NCI-H1092 (cell line): ENCODE measurements around the gene ZBTB45.
"Not testable (repeated sequence)": the region's sequence is repeated elsewhere in the genome, so short reads cannot be mapped to it uniquely, and the experiment has no call there.

Experiments
- DNase-seq: peaks from one replicate; lab custom pipeline; 2025; lab: John Stamatoyannopoulos, UW

Gene ZBTB45

DNA sequence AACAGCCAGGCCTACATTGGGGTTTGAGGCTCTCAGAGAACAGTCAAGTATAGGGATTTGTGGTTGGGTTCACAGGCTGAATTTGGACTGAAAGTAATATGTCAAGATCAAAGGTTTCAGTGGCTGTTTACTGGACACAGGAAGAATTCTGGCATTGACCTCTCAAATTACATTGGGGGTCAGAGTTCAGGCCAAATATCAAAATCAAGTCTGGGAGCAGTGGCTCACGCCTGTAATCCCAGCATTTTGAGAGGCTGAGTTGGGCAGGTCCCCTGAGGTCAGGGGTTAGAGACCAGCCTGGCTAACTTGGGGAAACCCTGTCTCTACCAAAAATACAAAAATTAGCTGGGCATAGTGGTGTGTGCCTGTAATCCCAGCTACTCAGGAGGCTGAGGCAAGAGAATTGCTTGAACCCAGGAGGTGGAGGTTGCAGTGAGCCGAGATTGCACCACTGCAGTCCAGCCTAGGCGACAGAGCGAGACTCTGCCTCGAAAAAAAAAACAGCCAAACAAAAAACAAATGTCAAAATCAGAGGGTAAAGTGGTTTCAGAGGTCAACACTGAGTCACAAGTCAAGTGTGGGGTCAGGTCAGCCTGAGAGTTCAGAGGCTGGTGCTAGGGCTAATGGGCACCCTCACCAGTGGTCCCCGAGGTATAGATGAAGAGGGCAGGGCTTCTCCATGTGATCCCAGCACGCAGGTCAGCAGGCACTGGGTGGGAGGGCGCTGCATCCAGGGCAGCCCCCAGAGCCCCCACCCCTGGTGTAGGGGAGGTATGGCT, 9.3 kb downstream of the ZBTB45 start:
- no peak for DNase-seq

DNA sequence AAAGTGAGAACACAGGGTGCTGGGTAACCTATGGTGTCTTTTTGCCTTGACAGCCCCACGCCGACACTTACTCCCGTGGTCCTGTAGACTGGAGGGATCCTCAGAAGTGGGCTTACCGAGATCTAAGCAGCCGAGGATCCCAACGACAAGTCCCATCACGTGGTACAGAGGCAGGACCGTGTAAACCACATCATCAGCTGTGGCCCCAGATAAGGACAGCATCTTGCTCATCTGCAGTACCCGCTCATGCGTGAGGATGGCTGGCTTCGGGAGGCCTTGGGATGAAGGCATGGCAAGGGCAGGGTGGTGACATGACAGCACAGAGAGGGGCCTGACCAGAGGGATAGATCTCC, 9.9 kb downstream of the ZBTB45 start:
- DNase-seq, result no peak

DNA sequence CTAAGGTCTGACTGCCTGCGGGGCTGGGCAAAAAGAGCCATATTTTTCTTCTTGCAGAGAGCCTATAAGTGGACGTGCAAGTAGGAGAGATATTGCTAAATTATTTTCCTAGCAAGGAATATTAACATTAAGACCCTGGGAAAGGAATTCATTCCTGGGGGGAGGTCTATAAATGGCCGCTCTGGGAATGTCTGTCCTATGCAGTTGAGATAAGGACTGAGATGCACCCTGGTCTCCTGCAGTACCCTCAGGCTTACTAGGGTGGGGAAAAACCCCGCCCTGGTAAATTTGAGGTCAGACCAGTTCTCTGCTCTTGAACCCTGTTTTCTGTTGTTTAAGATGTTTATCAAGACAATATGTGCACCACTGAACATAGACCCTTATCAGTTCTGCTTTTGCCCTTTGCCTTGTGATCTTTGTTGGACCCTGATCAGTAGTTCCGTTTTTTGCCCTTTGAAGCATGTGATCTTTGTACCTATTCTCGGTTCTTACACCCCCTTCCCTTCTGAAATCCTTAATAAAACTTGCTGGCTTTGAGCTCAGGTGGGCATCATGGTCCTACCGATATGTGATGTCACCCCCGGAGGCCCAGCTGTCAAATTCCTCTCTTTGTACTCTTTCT, 11.9 kb downstream of the ZBTB45 start:
- not testable (repeated sequence) for DNase-seq

DNA sequence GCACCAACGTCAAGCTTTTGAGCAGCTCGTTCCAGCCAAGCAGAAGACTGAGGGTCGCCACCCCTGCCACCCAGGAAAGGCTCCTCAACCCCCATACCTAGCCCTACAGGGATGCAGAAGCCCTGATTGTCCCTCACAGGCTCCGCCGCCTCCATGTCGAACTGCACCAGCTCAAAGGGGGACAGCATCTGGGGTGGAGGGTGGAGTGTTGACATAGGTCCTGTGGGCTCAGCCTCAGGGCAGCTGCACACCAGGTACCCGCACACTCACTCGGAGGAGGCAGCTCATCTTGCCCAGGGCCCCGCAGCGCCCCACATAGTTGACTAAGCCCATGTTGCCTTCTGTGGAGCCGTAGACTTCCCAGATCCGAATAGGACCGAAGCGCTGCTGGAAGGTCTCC, 19.4 kb downstream of the ZBTB45 start:
- DNase-seq, result no peak

DNA sequence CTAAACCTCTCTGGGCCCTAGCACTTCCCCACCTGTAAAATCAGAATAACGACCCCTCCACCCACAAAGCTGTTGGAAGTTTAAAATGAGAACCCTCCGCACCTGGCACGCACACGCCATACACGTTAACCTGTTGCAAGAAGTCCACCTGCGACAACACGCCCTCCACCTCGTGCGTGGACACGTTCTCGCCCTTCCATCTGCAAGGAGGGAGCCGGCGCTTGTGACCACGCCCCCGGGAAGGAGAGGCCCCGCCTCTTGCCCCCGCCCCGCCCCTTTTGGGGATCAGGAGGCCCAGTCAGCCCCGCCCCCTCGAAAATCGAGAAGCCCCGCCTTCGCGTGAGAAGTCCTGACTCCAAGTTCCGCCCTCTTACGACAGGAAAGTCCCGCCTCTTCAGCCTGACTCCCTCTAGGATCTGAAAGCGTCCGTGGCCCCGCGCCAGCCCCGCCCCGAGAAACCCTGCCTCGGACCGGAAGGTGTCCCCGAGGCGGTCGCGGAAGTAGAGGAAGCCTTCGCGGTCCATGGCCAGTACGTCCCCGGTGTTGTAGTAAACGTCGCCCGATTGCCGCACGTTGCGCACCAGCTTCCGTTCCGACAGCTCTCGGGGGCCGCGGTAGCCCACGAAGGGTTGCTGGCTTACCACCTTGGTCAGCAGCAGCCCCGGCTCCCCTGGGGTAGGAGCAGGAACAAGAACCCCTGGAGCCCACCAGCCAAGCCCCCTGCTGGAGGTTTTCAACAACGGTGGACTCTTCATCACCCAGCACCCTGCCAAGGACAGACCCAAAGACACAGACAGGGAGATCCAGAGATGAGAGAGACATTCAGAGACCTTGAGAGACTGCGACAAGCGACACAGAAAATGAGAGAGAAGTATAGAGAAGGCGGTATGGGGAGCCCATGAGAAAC, 20.3 kb downstream of the ZBTB45 start:
- peak; percentile 97 for DNase-seq

DNA sequence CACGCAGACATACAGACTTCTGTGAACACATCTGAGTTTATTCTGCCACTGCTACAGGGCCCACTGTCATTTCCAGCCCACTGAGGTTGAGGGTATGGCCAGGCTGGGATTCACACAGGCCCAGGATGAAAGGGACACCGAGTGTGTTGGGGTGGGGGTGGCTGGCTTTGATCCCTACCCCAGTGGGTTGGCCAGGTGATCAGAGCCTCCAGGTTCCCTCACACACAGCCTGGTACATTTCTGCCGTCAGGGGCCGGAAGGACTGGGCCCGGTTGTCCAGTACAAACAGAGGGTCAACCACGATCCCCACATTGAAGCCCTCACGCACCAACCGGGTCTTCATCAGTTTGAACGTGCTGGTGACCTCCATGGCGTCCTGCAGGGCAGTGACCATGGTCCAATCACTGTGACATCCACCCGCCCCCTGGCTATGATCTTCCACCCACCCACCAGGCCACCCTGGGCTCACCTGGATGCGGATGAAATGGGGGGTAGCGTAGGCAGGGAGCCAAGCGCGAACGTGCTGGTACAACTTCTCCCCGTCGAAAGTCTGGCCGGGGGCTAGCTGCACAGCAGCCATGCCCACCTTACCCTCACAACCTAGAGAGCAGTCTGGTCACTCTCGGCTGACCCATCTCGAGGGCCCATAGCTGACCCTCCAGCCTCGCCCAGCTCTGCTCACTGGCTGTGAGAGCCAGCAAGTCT, 21.1 kb downstream of the ZBTB45 start:
- DNase-seq, result no peak

DNA sequence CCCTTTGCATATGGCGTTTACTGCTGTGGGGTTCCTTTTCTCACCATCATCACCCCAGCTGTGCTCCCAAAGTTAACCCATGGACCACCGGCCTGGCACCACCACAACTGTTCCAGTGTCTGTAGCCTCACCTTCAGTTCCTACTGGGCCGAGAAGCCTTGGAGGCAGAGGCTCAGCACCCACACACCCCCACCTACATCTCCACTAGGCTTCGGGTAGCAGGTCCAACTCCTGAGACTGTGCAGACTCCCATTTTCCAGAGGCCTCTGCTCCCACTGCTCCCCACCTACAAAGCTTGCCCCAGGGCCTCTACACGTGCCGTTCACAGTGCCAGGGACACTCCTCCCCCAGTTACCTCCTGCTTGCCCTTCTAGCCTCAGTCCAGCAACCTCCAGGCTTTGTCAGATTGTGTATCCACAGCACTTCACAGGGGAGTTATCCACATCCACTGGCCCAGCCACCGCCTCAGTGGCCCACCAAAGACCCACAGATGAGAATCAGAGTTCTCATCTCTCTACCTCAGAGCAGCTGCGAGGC, 21.9 kb downstream of the ZBTB45 start:
- DNase-seq, result no peak

DNA sequence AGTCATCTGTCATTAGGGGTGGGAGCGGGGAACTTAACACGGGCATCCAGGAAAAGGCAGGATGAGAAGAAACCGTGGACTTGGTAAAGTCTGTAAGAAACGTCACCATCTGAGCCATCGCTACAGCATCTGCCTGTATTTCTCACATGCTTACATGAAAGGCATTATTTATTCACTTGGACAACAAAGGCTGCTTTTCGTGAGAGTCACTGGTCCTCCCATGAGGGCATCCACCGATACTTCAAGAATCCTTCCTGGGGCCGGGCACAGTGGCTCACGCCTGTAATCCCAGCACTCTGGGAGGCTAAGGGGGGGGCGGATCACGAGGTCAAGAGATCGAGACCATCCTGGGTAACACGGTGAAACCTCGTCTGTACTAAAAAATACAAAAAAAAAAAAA, 27.3 kb downstream of the ZBTB45 start:
- no peak for DNase-seq

DNA sequence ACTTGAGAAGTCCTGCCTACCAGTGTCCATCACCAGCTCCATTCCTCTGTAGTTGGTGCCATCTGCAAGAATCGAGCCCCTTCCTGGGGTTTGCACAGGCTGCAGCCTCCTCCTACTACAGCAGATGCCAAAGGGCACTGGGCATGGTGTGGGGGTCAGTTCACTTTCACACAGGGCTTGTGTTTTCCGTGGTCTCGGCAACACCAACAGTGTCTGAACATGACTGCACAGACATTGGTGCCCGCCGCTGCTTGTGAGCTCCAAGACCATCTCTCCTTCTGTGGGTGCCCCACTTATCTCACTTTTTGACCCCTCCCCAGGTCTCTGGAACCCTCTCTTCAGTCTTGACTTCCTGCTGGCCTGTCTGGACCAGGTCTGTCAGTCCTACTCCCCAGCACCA, 28.2 kb downstream of the ZBTB45 start:
- DNase-seq, result no peak

DNA sequence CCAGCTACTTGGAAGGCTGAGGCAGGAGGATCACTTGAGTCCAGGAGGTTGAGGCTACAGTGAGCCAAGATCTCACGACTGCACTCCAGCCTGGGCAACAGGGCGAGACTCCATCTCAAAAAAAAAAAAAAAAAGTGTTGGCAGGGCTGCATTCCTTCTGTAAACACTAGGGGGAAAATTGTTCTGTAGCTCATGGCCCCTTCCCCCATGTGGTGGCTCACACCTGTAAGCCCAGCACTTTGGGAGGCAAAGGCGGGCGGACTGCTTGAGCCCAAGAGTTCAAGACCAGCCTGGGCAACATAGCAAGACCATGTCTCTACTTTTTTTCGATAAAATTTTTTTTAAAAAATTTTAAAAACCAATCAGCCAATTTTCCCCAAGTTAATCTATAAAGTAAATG, 35.3 kb downstream of the ZBTB45 start:
- not testable (repeated sequence) for DNase-seq

DNA sequence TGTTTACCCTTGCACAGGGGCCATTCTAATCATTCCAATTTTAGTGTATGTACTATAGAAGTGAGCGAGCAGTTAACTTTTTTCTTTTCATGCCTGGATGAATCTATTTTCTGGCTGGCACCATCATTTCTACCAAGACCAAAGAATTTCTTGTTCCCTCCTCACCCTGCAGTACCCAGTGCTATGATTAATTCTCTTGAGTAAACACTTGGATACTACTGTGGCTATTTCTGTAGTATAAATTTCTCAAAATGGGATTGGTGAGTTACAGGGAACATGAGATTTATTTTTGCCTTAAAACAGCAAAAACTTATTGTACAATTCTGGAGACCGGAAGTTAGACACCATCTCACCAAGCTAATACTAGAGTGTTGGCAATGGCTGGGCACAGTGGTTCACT, 35.8 kb downstream of the ZBTB45 start:
- DNase-seq, result no peak

DNA sequence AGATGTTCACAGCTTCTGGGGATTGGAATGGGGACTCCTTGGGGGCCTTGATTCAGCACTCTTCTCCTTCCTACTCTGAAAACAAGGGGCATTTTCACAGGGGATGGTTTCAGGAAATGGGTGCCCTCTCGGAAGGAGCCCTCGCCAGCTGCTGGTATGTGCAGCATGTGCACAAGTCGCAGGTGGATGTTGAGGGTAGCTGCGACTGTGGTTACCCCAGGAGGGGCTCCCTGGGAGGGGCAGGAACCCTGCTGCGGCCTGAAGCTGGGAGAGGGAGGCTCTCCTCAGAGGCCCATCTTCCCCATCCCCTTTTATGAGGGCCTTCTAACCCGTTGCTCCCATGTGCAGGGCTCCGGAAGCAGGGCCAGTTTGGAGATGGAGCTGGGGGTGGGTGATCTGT, 37.2 kb downstream of the ZBTB45 start:
- DNase-seq, result no peak

DNA sequence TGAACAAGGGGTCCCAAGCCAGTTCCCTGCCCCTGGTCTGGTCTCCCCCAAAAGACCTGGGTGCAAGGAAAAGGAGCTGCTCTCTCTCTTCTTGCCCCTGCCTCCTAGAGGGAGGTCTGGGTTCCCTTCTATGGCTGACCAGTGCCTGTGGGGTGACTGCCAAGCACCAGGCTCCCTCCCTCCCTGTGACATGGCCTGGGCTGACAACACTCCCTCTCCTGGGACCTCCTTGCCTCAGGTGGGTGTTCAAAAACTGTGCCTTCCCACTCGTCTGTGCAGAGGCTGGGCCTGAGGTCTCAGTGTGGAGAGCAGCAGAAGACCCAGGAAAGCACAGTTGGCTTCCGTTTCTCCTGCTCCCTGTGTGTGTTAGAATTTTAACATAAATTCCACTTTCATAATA, 38.8 kb downstream of the ZBTB45 start:
- no peak for DNase-seq

DNA sequence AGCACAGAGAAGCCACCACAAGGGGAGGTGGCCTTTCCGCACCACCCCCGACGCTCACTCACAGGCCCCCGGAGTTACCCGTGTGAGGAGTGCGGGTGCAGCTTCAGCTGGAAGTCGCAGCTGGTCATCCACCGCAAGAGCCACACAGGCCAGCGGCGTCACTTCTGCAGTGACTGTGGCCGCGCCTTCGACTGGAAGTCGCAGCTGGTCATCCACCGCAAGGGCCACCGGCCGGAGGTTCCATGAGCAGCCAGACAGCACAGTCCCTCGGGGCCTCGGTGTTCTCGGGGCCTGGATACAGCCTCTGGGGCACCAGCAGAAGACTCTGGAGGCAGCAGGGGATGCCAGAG, 39.2 kb downstream of the ZBTB45 start:
- DNase-seq, result no peak

DNA sequence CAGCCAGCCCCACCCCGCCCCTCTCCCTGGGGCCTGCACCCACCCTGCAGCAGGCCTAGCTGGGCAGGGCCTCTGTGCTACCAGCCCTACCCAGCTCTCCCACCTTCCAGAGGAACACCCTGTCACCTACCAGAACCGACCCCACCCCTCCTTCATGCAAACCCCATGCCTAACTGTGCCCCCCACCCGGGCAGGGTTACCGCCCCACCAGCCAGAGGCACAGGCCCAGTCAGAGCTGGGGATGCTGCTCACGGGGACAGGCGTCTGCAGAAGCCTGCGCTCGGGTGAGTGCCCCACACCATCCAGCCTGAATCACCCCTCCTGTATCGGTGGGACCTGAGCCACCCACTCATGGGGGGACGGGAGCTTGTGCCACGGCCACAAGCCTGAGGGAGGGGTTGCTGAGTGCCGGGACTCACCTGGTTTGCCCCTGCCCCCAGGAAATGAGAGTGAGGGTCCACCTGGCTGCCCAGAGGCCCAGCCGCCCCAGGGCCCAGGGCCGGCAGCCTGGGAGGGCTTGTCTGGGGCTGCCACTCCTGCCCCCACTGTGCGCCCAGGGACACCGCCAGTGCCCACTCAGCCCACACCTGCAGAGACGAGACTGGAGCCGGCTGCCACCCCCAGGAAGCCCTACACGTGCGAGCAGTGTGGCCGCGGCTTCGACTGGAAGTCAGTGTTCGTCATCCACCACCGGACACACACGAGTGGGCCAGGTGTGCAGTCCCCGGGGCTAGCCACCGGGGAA, 39.7 kb downstream of the ZBTB45 start:
- DNase-seq, result no peak

DNA sequence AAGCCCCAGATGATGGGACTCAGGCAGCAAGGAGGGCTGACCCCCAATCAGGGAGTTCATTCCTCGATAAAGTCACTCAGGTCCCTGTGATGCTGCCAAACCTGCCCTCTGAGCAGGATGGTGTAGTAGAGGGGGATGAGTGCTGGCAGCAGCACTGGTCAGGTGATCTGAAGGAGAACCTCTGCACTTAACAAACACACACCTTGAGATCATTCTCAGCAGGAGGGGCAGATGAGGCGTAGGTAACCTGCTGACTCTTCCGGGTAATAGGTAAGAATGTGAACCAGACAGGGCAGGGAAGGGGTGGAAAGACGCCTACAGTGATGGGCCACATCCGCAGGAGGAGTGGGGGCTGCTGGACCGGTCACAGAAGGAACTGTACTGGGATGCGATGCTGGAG, 40.3 kb downstream of the ZBTB45 start:
- no peak for DNase-seq

DNA sequence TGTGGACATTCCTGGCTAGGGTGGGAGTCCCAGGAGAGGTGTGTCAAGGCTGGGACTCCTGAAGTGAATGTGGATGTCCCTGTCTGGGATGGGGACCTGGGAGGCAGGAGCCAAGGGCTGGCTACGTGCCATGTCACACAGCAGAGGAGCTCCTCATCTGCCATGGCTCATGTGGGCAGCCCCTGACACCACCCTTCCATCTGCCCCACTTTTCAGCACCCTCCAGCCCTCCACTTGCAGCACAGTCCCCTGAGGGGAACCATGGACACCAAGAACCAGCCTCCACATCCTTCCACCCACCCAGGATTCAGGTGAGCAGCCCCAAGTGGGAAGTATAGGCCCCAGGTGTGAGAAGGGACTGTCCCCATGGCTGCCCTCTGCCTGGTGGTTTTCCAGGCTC, 41.7 kb downstream of the ZBTB45 start:
- no peak for DNase-seq

DNA sequence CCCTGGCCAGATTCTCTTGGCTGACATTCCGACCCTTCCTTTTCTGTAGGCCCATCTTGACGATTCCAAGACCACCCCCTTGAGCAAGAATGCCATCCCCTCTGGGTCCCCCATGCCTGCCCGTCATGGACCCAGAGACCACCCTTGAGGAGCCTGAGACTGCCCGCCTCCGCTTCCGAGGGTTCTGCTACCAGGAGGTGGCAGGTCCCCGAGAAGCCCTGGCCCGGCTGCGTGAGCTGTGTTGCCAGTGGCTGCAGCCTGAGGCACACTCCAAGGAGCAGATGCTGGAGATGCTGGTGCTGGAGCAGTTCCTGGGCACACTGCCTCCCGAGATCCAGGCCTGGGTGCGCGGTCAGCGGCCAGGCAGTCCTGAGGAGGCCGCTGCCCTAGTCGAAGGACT, 42.5 kb downstream of the ZBTB45 start:
- DNase-seq, result no peak

DNA sequence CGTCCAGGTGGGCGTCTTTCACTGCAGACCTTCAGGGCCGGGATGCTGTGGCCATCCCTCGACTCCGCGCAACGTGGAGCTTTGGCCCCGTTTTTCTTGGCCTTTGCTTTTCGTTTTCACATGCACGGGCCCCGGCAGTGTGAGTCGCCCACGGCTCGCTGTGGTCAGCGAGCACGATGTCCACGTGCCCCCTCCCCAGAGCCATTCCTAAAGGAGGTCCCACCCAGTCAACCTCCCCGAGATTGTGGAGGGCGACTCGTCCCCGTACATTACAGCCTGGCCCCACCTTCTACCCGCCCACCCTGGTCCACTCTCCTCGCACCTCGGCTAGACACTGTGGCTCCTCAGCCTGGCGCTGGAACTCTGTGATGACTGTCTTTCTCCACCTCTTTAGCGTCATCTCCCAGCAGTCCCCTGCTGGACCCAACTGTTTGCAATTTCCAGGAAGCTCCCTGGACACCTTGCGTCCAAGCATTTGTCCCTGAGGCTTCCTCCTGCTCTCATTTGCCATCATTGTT, 43.1 kb downstream of the ZBTB45 start:
- DNase-seq, result no peak

DNA sequence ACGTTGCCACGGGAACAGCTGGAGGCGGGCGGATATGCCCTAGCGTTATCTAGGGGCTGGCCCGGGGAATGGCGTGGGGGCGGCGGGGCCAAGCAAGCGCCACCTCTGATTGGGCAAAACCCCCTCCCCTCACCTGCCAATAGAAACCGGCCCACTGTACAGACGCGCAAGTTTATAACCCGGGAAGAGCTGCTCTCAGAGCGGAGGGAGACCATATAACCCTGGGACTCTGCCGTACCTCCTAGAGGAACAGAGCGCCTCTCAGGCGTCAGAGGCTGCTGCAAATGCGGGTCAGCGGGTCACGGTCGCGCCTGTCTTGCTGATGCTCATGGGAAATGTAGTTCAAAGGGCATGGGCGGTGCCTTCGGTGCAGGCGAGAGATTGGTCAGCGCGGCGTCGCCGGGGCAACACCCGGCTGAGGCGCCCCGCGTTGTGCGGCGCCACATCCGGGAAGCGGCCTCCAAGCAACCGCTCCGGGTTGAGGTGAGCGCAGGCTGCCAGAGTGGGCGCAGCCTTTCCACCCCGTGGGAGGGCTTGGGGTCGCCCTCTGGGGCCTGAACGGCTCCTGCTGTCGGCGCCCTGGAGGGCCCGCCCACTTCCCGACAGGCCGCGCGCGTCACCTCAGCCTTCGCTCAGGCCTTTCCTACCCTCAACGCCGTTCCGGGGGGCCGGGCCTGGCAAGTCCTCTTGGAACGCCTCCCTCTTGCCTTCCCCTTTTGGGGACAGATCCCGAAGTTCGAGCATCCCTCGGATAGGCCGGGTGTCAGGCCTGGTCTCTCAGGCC, 43.7 kb downstream of the ZBTB45 start, which contains the start of gene ZNF446:
TSS of gene ZNF446 (plus strand) at position 639 of the 784 bp plus-strand sequence. CDS start 867 bp downstream, outside the sequence.
- DNase-seq, result peak; percentile 84
